GM19238 (cell line): ENCODE data around the gene C1orf167.
A peak's percentile ranks its signal among the peaks of the same experiment; 100 is the strongest.

Experiments used
- DNase-seq: peaks from one replicate; pipeline ENCODE4 v3.0.0; 2011; ENCODE audit warnings: low spot score; ENCODE audit not compliant: insufficient read length

Gene C1orf167, protein sequence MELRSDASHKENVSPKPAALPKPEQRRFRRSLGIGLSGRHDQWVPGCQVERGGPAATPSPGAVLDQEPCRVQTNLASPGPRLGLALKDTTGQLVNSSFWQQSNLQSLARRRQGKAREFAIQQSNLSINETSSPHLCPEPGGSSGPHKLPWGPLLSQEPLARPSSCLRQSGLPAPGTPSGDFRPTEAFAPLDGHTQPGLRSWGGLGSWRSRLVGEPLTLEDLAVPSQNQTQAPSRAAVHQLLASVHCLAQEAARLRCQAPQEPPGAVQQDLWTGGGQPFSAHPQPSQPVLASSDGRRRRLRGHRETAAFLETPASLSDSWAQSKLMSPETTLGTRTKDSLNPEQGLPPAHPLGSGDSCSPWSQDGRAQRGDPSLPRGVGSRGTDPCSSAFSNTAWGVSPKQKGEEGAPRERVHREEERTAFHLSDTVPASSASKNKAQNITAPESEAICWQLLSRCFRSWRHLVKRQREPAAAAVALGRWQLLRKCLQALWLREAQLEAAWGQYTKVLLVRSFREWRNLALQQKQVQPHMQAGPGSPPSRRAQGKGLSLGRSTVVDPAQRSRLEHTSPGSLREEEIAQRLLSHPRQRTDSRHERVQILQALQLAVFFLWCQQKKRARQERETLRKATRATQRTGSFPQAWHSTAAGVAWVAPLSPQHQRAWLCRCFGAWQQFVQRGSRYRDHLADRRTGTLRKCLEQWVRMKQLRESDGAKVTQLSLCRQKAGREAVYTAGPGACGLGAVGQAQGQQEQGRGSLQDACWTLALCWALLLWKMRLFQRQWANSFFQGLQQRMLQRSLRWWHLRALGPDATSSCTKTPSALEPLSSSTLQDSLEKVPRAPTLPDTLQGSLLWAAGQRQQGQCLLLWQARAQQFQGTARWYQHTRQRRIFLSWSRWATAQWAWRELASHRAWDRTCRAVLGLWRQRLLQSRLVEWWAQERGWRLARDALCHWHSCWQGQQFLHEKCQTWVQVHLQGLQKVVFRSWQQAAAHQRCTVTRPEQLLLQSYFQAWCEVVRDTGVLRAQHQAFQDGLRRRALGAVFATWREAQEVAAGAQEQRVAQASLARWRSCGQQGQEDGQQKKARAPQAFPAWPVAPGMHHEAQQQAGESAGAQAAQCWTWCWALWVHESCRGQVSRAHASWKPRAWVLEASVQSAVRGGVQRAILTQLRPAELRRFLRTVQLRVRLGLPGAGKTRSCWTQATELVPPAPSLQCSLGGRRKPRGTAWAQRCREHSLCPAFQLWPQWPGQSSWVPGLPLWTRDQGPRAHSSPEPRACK (N-terminal part only)

GRCh38 chr1:11761988-11762406 is at the start of gene C1orf167:
C1orf167 (plus strand) TSS chr1:11762193; CDS start chr1:11764401, 2,208 bp downstream.
- no peak for DNase-seq

- no peak for DNase-seq
Measured at GRCh38 chr1:11712285-11712684, 49.7 kb upstream of the C1orf167 start.

GRCh38 chr1:11713095-11713494 is 48.9 kb upstream of the C1orf167 start:
- no peak for DNase-seq

DNA sequence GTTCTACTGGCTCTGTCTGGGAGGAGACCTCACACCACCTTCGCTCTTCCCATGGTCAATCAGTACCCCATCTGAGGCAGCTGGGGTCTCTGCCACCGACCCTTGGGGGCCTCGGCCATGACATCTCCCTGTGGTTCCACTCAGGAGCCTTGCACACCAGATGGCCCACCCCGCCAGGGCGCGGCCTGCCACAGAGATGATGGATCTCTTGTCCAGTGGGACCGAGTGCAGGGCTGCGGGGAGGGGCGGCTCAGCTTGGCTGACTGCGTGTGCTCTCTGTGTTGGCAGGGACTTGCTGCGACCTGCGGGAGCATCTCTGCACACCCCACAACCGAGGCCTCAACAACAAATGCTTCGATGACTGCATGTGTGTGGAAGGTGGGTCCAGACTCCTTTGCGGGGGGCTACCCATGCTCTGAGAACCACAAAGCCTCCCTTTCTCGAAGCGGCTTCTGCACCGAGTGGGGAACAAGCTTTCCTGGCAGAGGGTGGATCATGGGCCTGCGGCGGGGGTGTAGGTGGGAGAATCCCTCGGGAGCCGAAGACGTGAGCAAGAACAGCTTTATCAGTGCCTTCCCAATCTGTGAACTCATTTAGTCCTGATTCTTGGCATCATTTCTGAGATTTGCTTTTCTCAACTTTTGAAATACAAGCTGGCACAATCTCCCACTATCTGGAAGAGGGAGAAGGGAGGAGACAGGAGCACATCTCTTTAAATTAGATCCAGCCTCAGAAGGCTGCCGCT is 47.0 kb upstream of the C1orf167 start:
- DNase-seq = no peak

GRCh38 chr1:11719313-11720032 is 42.5 kb upstream of the C1orf167 start:
- DNase-seq = peak; percentile 64

DNA sequence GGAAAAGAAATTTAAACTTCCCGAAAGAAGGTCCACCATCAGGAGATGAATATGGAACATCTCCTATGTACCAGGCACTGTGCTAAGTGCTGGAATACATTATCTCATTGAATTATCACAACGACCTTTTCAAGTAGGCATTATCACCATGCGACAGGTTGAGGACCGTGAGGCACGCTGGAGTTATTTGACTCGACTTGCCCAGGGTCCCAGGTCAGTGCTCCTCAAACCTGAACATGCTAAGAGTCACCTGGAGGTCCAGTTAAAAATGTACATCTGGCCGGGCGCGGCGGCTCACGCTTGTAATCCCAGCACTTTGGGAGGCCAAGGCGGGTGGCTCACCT is 42.0 kb upstream of the C1orf167 start:
- no peak for DNase-seq

- no peak for DNase-seq
Measured at GRCh38 chr1:11720525-11720924, 41.5 kb upstream of the C1orf167 start.

DNA sequence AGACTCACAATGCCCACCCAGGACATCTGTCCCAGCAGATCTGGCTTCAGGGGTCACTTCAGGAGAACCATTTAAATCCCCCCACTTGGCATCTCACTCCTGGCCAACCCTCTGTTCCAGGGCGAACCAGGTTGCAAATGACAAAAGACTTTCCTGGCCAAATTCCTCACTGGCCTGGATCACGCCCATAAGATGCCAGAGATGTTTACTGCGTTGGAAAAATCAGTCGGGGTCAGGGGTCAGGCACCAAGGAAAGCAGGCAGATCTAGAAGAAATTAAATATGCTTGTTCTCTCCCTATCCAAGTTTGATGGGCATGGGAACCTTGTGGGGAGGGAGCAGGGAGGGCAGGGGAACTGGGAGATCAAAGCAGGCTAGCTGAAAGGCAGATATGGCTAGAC is 40.7 kb upstream of the C1orf167 start:
- DNase-seq = no peak

GRCh38 chr1:11722538-11722937 is 39.5 kb upstream of the C1orf167 start:
- no peak for DNase-seq

DNA sequence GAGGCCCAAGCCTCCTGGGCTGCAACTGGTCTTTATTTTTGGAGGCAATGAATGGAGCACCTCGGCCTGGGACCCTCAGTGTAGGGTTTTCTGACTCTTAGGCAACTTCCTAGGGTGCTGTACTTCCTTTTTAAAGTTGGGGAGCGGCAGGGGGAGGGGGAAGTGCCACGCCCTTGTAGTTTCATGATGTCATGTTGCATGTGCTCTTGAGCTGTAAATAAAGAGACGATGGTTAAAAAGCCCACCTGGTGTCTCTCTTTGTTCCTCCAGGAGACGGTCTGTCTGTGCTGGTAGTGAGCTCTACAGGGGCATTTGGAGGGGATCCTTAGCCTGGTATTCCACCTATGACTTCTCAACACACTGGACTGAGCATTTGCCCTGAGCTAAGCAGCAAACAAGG is 36.4 kb upstream of the C1orf167 start:
- DNase-seq = no peak

- DNase-seq = no peak
Measured at GRCh38 chr1:11727119-11727518, 34.9 kb upstream of the C1orf167 start.

GRCh38 chr1:11728126-11728806 is 33.7 kb upstream of the C1orf167 start:
- no peak for DNase-seq

DNA sequence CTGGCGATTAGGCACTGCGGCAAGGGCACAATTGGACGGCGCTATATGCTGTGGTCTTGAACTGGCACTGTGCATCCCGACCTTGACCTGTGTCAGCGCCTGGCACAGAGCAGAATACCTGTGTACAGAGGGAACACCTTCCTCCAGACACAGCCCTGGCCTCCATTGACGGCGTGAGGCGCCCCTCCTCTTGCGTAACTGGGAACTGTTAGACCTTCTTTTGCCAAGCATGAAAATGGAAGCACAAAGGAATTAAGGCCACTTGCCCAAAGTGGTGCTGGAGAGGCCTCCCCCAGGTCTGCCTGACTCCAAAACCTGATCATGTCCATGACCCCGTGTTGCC is 32.9 kb upstream of the C1orf167 start:
- no peak for DNase-seq

GRCh38 chr1:11729498-11730428 is 32.2 kb upstream of the C1orf167 start:
- DNase-seq = no peak

DNA sequence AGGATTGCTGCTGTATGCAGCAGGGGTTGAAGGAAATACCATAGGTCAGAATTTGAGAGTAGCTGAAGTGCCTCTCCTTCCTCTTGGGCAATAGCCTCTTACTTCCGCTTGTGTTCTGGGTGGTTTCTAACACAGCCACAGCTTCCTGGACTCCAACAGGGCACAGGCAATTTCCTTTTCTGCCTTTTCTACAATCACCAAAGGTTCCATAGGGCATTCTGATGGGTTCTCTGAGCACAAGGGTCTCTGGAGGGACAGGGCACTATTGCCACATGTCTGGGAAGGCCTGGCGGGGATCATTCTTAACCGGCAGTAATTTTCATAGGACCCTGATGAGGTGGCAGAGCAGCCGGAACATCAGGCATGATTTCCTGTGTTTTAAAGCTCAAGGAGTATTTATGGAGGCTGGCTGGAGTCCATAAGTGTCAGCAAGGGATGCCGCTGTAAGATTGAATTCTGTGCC is 31.5 kb upstream of the C1orf167 start:
- peak; percentile 48 for DNase-seq

DNA sequence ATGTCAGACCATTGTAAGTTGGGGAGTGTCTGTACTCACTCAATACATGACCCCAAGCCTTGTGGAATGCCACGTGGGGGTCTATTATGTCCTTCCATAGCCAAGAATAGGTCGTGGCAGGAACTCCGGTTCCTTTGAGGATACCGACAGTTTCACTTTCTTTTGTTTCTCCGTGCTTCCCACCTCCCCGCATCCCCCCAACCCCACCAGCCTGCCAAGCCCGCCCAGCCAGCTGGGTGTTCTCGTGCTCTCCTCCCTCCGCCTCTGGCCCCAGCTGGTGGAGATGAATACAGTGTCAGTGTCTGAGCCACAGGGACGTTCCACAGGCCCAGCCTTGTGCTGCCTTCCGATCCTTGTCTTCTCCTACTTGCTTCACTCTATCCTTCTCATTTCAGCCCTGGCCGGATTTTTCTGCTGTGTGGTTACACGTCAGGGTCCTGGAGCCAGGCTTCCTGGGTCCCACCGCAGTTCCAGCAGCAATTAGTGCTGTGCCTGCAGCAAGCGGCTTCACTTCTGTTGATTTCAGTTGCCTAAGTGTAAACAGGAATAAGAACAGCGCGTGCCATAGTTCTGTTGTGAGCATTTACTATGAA is 30.2 kb upstream of the C1orf167 start:
- peak; percentile 59 for DNase-seq

- DNase-seq = no peak
Measured at GRCh38 chr1:11733306-11733705, 28.7 kb upstream of the C1orf167 start.

- no peak for DNase-seq
Measured at GRCh38 chr1:11735531-11735853, 26.5 kb upstream of the C1orf167 start.
